22Rv1 (cell line): Measurements from ENCODE around the gene CALML4.
"Not testable (repeated sequence)": the region's sequence is repeated elsewhere in the genome, so short reads cannot be mapped to it uniquely, and the experiment has no call there.

Source experiments
- CTCF ChIP-seq: fragments of 450-650 bp; IDR thresholded peaks from 2 replicates; pipeline ENCODE4 v1.5.1; 2017; ENCODE audit warnings: mild to moderate bottlenecking
- ZFX ChIP-seq: fragments of 450-650 bp; IDR thresholded peaks from 2 replicates; pipeline ENCODE4 v1.6.1; 2017; ENCODE audit warnings: antibody characterized with exemption, borderline replicate concordance

DNA sequence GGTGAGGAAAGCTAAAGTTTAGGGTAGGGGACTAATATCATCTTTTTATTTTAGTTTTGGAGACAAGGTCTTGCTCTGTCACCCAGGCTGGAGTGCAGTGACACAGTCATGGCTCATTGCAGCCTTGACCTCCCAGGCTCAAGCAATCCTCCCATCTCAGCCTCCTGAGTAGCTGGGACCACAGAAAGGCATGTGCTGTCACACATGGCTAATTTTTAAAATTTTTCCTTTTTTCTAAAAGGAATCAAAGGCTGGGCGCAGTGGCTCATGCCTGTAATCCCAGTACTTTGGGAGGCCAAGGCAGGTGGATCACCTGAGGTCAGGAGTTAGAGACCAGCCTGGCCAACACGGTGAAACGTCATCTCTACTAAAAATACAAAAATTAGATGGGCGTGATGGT, 20.3 kb upstream of the CALML4 start:
- TF ChIP-seq CTCF, ZFX: not testable (repeated sequence)
